Ammon's horn (tissue), 1 donor: Measurements from ENCODE around the gene CTBS.

ENCODE experiments used
- DNase-seq: peaks from one replicate; pipeline ENCODE4 v3.0.0-alpha.2; 2016; ENCODE audit warnings: low spot score

The CTBS gene

DNA sequence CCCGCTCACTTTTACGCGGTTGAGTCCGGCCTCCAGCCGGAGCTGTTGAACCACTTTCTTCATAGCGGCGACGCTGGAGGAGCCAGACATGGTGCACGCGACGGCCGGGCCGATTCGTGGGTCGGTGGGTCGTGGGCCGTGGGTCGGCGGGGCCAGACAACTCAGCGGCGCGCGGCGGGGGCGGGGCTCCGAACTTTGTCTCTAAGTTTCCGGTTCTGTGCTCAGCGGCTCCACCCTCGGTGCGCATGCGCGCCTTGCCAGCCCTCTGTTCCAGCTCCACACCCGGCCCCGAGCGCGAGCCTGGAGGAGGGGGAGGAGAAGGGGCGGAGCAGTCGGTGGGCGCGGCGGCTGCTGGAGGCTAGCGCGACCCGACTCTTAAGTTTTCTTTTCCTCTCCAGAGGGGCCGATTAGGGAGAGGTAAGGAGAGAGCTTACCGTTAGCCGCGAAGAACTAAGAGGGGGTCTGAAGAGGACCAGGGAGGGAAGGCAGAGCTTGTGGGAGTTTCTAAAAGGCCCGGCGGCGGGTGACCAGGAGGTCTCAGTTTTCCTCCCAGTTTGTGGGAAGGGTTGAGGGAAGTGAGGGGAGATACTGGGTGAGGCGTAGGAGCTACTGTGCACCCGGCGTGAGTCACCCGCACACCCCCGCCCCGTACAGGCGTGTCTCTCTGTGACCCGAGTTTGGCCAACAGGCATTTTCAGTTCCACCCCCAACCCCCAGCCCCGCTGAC lies 68.1 kb downstream of the CTBS start, which contains the start of the genes GNG5 and SPATA1:
Gene GNG5, minus strand, starts transcription at position 580 of the 727 bp plus-strand sequence. Its CDS starts 490 bp downstream, at position 90.
Gene SPATA1, plus strand, starts transcription at position 385 of the 727 bp plus-strand sequence. CDS start 9,974 bp downstream, outside the sequence.
- peak; percentile 97 for DNase-seq

GRCh38 chr1:84505493-84506001 lies 68.7 kb downstream of the CTBS start:
- DNase-seq, result peak; percentile 61

- DNase-seq, result peak; percentile 5
Observed at GRCh38 chr1:84504580-84505492, 69.4 kb downstream of the CTBS start.

GRCh38 chr1:84502927-84503326 lies 71.3 kb downstream of the CTBS start:
- DNase-seq, result no peak
